A549 treated with Mapracorat at 1 μM for 4 hours (cell line): ENCODE measurements around the gene UTS2R. TPM values are rescaled to one million over a fixed set of nuclear protein-coding genes. Genes with fewer than 3 reads are reported as not detected.

ENCODE experiments used
- total RNA-seq: library from RNA; stranded (reverse); fragments of 200-300 nt; extraction: Qiagen RNA extraction; gene quantifications from 5 replicates; pipeline ENCODE4 v1.2.3, GENCODE V29; 2022

The UTS2R gene
- total RNA-seq: not detected in 5 replicates

GRCh38 chr17:82371333-82372248 is at the start of gene UTS2R:
TSS of gene UTS2R (plus strand) at chr17:82371765. CDS start at chr17:82374325, 2,560 bp downstream.

DNA sequence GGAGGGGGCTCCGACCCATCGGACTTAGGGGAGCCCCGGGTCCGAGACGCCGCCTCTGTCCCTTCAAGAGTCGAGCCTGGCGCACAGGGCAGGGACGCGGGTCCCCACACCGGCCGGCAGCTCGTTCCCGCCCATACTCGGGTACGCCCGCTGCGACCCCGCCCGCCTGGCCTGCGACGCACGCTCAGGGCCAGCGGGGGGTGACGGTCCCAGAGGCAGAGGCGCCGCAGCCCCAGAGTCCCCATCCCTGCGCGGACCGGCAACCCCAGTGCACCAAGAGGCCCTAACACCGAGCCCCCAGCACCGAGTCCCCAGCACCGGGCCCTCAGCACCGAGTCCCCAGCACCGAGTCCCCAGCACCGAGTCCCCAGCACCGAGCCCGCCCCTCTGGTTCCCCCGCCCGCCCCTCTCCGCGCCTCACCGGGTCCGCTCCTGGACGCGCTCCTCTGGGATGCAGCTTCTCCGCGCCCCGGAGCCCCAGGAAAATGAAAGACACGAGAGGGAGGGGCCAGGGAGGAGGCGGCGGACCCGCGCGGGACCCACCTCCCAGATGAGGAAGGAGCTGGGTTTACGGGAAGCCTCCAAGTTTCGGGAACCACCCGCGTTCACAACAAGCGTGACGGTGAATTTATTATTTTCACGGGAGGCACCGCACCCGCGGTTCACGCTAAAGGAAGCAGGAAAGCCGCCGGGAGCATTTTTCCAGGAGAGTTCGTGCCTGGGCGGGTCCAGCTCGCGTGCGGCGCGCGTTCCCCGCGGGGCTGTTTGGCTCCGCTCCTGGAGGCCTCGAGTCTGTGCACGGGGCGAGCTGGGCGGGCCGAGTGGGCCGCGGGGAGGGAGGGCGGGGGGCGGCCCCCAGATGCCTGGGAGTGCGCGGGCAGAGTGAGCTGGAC is 38.0 kb upstream of the UTS2R start, which contains the start of gene SECTM1:
TSS of gene SECTM1 (minus strand) at position 488 of the 893 bp plus-strand sequence. CDS start 6,526 bp downstream, outside the sequence.

GRCh38 chr17:82358465-82359350 is 12.9 kb upstream of the UTS2R start, which contains the start of gene TEX19:
TSS of gene TEX19 (plus strand) at chr17:82359247. CDS start at chr17:82362151, 2,904 bp downstream.

DNA sequence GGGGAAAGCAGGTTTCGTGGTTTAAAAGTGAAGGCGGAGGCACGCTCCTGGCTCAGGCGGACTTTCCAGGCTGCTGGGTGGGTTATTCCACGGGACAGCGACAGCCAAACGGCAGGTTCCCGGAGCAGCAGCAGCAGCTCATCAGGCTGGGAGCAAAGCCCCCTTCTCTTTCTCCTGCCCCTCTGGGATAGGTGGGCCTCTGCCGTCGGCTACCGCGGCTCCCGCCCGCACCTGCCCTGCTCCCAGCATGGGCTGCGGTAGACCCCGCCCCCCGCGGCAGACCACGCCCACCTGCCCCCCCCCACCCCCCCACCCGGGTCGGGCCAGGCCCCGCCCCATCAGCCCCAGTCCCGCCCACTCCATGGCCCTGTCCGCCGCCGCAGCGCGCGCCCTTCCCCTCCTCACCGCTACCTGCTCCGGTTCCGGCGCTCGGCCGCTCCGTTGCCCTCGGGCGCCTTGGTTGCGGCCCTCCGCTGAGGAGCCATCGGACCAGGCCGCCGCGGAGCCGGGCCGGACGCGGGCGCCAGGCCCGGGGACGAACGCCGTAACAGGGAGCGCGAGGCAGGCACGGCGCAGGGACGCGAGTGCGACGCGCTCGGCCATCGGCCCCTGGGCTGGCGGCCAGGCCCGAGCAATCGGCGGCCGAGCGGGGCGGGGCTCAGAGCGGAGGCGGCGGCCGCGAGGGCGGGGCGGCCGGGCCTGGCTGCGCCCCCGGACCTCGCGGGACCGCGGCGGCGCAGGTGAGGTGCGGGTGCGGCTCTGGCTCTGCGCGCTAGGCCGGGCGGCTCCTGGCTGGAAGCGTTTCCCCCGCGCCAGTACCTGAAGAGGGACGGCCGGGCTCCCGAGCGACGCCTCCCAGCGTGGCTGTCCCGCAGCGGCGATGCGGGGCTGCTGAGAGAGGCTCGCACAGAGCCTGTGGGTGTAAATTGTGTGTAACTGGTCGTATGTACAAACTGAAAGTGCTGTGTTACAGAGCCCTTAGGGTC is 46.7 kb downstream of the UTS2R start, which contains the start of the genes HEXD and OGFOD3:
TSS of gene HEXD (plus strand) at position 347 of the 986 bp plus-strand sequence. CDS start 1,453 bp downstream, outside the sequence.
TSS of gene OGFOD3 (minus strand) at position 586 of the 986 bp plus-strand sequence. CDS start at position 485, 101 bp downstream.

Other genes starting within 250 kb of the UTS2R start
- gene CCDC57, start 158.9 kb upstream of the UTS2R start, total RNA-seq: 22.1 to 34.3 TPM (median 30.0 TPM) in 5 replicates
- gene SLC16A3, start 142.7 kb upstream of the UTS2R start, total RNA-seq: 114 to 157 TPM (median 151 TPM) in 5 replicates
- 191 to 231 TPM (median 228 TPM) in 5 replicates for gene CSNK1D, start 98.1 kb upstream of the UTS2R start, total RNA-seq
- 0.07 to 0.12 TPM in 2 of 5 replicates, not detected in the others for gene CD7, start 54.2 kb upstream of the UTS2R start, total RNA-seq
- 1.3 to 2.5 TPM (median 2.0 TPM) in 5 replicates for gene SECTM1, start 38.0 kb upstream of the UTS2R start, total RNA-seq
- 0.26 to 0.51 TPM (median 0.39 TPM) in 5 replicates for gene TEX19, start 12.5 kb upstream of the UTS2R start, total RNA-seq
- 9.5 to 14.5 TPM (median 13.3 TPM) in 5 replicates for gene HEXD, start 46.6 kb downstream of the UTS2R start, total RNA-seq
- gene OGFOD3, start 46.8 kb downstream of the UTS2R start, total RNA-seq: 17.0 to 26.6 TPM (median 23.8 TPM) in 5 replicates
- gene CYBC1, start 79.0 kb downstream of the UTS2R start, total RNA-seq: 48.8 to 62.6 TPM (median 58.5 TPM) in 5 replicates
- 46.9 to 60.5 TPM (median 55.4 TPM) in 5 replicates for gene NARF, start 87.0 kb downstream of the UTS2R start, total RNA-seq
- gene FOXK2, start 148.0 kb downstream of the UTS2R start, total RNA-seq: 47.1 to 59.7 TPM (median 55.2 TPM) in 5 replicates